ENCODE results near the gene NUP93. TPM values are rescaled to one million over a fixed set of nuclear protein-coding genes. Genes with fewer than 3 reads are reported as not detected.

The NUP93 gene
- total RNA-seq, 3 donors from 2014 or later, result 29.4 to 48.8 (median 32.6) TPM

GRCh38 chr16:56777001-56777400, 47.1 kb downstream of the NUP93 start:
- Histone ChIP-seq H3K4me3 (no peak overlapping the region), H3K4me1 (peaks cover 0 to 3% of the 10 kb centered on the region in 2 donors), H3K36me3 (no peaks in the 10 kb centered on the region), H3K27ac (no peak overlapping the region), H3K9me3 (no peaks in the 10 kb centered on the region), H3K27me3 (no peaks in the 10 kb centered on the region)
- DNase-seq (ENCODE audit: low spot score in 2 of 2), result no peak
- intact Hi-C loops (cut with DNase I; ENCODE audit: low total_unique reads), result no loop called here
- TF ChIP-seq POLR2AphosphoS5 (IDR thresholded peaks at IDR 0.05) (no peak), CTCF (IDR thresholded peaks at IDR 0.05) (no peak), POLR2A (IDR thresholded peaks at IDR 0.05) (no peak)

GRCh38 chr16:56777482-56777881, 47.6 kb downstream of the NUP93 start:
- H3K27ac ChIP-seq, result no peak overlapping the region
- H3K4me1 ChIP-seq, result peaks cover 0 to 3% of the 10 kb centered on the region in 2 donors
- no peaks in the 10 kb centered on the region for H3K36me3 ChIP-seq
- TF ChIP-seq POLR2A (IDR thresholded peaks at IDR 0.05), result no peak
- intact Hi-C loops (cut with DNase I; ENCODE audit: low total_unique reads), result no loop called here
- H3K9me3 ChIP-seq, result no peaks in the 10 kb centered on the region
- no peaks in the 10 kb centered on the region for H3K27me3 ChIP-seq
- H3K4me3 ChIP-seq, result no peak overlapping the region
- no peak for DNase-seq (ENCODE audit: low spot score in 2 of 2)

GRCh38 chr16:56779906-56780305, 50.0 kb downstream of the NUP93 start:
- Histone ChIP-seq H3K4me1 (no peaks in the 10 kb centered on the region), H3K9me3 (no peaks in the 10 kb centered on the region), H3K4me3 (no peak overlapping the region), H3K27ac (no peak overlapping the region), H3K36me3 (no peaks in the 10 kb centered on the region), H3K27me3 (no peaks in the 10 kb centered on the region)
- intact Hi-C loops (cut with DNase I; ENCODE audit: low total_unique reads), result no loop called here
- no peak for DNase-seq (ENCODE audit: low spot score in 2 of 2)
- TF ChIP-seq POLR2AphosphoS5 (IDR thresholded peaks at IDR 0.05), result no peak
- TF ChIP-seq POLR2A (IDR thresholded peaks at IDR 0.05), result no peak
- TF ChIP-seq CTCF (IDR thresholded peaks at IDR 0.05), result no peak

GRCh38 chr16:56780646-56781045, 50.7 kb downstream of the NUP93 start:
- Histone ChIP-seq H3K4me1 (no peaks in the 10 kb centered on the region), H3K27me3 (no peaks in the 10 kb centered on the region), H3K9me3 (no peaks in the 10 kb centered on the region), H3K36me3 (no peaks in the 10 kb centered on the region), H3K4me3 (no peak overlapping the region), H3K27ac (no peak overlapping the region)
- intact Hi-C loops (cut with DNase I; ENCODE audit: low total_unique reads), result no loop called here
- TF ChIP-seq POLR2A (IDR thresholded peaks at IDR 0.05) (no peak), CTCF (IDR thresholded peaks at IDR 0.05) (no peak), POLR2AphosphoS5 (IDR thresholded peaks at IDR 0.05) (no peak)
- DNase-seq (ENCODE audit: low spot score in 2 of 2), result no peak

GRCh38 chr16:56781528-56781961, 51.6 kb downstream of the NUP93 start:
- intact Hi-C loops (cut with DNase I; ENCODE audit: low total_unique reads), result no loop called here
- Histone ChIP-seq H3K4me1 (no peaks in the 10 kb centered on the region), H3K4me3 (no peak overlapping the region), H3K36me3 (no peaks in the 10 kb centered on the region), H3K27ac (no peak overlapping the region), H3K9me3 (no peaks in the 10 kb centered on the region), H3K27me3 (no peaks in the 10 kb centered on the region)
- TF ChIP-seq CTCF (IDR thresholded peaks at IDR 0.05), result no peak
- TF ChIP-seq POLR2A (IDR thresholded peaks at IDR 0.05), result no peak
- TF ChIP-seq POLR2AphosphoS5 (IDR thresholded peaks at IDR 0.05), result no peak
- no peak for DNase-seq (ENCODE audit: low spot score in 2 of 2)

GRCh38 chr16:56783344-56783743, 53.4 kb downstream of the NUP93 start:
- no peak for TF ChIP-seq CTCF (IDR thresholded peaks at IDR 0.05)
- TF ChIP-seq POLR2A (IDR thresholded peaks at IDR 0.05), result no peak
- no peak for TF ChIP-seq POLR2AphosphoS5 (IDR thresholded peaks at IDR 0.05)

More at GRCh38 chr16:56783344-56783743, 53.4 kb downstream of the NUP93 start:
- Histone ChIP-seq H3K4me3 (no peak overlapping the region), H3K9me3 (no peaks in the 10 kb centered on the region), H3K36me3 (no peaks in the 10 kb centered on the region), H3K27me3 (no peaks in the 10 kb centered on the region), H3K4me1 (no peaks in the 10 kb centered on the region), H3K27ac (no peak overlapping the region)
- DNase-seq (ENCODE audit: low spot score in 2 of 2), result no peak
- intact Hi-C loops (cut with DNase I; ENCODE audit: low total_unique reads), result no loop called here
